ENCODE measurements around the gene PLIN3.
A peak's percentile ranks its signal among the peaks of the same experiment; 100 is the strongest.
"Not testable (repeated sequence)": the region's sequence is repeated elsewhere in the genome, so short reads cannot be mapped to it uniquely, and the experiment has no call there.

Gene PLIN3

GRCh38 chr19:4889034-4889815, 21.8 kb upstream of the PLIN3 start:
- H3K27ac ChIP-seq = no peak overlapping the region
- no peak for DNase-seq (ENCODE audit: low spot score)

GRCh38 chr19:4887803-4888202, 20.3 kb upstream of the PLIN3 start:
- not testable (repeated sequence) for H3K4me3 ChIP-seq; H3K27ac ChIP-seq; DNase-seq (ENCODE audit: low spot score)

More at GRCh38 chr19:4889034-4889815, 21.8 kb upstream of the PLIN3 start:
- TF ChIP-seq, protein P1, sequence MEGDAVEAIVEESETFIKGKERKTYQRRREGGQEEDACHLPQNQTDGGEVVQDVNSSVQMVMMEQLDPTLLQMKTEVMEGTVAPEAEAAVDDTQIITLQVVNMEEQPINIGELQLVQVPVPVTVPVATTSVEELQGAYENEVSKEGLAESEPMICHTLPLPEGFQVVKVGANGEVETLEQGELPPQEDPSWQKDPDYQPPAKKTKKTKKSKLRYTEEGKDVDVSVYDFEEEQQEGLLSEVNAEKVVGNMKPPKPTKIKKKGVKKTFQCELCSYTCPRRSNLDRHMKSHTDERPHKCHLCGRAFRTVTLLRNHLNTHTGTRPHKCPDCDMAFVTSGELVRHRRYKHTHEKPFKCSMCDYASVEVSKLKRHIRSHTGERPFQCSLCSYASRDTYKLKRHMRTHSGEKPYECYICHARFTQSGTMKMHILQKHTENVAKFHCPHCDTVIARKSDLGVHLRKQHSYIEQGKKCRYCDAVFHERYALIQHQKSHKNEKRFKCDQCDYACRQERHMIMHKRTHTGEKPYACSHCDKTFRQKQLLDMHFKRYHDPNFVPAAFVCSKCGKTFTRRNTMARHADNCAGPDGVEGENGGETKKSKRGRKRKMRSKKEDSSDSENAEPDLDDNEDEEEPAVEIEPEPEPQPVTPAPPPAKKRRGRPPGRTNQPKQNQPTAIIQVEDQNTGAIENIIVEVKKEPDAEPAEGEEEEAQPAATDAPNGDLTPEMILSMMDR (IDR thresholded peaks at IDR 0.05) = no peak
- no peak overlapping the region for H3K4me3 ChIP-seq

DNA sequence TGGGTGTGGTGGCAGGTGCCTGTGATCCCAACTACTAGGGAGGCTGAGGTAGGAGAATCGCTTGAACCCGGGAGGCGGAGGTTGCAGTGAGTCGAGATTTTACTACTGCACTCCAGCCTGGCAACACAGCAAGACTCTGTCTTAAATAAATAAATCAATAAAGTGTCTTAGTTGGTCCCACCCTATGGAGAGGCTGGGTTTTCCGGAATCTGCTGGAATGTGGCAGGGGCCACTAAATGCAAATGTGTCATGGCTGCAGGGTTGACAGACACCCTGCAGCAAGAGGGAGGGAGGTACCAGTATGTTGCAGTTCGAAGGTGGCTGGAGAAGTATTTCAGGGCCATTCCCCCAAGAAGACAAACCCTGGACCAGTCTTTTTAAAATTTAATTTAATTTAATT, 17.5 kb upstream of the PLIN3 start:
- not testable (repeated sequence) for H3K4me3 ChIP-seq, H3K27ac ChIP-seq

DNA sequence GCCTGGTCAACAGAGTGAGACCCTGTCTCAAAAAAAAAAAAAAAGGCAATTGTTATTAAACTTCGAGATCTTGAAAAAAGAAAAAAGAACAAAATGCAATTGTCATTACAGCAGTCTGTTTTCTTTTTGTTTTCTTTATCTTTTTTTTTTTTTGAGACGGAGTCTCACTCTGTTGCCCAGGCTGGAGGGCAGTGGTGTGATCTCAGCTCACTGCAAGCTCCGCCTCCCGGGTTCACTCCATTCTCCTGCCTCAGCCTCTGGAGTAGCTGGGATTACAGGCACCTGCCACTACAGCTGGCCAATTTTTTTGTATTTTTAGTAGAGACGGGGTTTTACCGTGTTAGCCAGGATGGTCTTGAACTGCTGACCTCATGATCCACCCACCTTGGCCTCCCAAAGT, 15.4 kb upstream of the PLIN3 start:
- H3K27ac ChIP-seq; H3K4me3 ChIP-seq; DNase-seq (ENCODE audit: low spot score): not testable (repeated sequence)

More for the DNA sequence above, 17.5 kb upstream of the PLIN3 start:
- not testable (repeated sequence) for DNase-seq (ENCODE audit: low spot score)

GRCh38 chr19:4879041-4879440, 11.6 kb upstream of the PLIN3 start:
- H3K4me3 ChIP-seq = no peak overlapping the region
- TF ChIP-seq, protein P1 (IDR thresholded peaks at IDR 0.05) = no peak
- H3K27ac ChIP-seq = no peak overlapping the region
- DNase-seq (ENCODE audit: low spot score) = no peak

GRCh38 chr19:4878491-4878968, 11.1 kb upstream of the PLIN3 start:
- Histone ChIP-seq H3K27ac (peak overlapping the region; percentile 28 to 66), H3K4me3 (peak overlapping the region; percentile 37)
- no peak for DNase-seq (ENCODE audit: low spot score)
- TF ChIP-seq, protein P1 (IDR thresholded peaks at IDR 0.05) = no peak

DNA sequence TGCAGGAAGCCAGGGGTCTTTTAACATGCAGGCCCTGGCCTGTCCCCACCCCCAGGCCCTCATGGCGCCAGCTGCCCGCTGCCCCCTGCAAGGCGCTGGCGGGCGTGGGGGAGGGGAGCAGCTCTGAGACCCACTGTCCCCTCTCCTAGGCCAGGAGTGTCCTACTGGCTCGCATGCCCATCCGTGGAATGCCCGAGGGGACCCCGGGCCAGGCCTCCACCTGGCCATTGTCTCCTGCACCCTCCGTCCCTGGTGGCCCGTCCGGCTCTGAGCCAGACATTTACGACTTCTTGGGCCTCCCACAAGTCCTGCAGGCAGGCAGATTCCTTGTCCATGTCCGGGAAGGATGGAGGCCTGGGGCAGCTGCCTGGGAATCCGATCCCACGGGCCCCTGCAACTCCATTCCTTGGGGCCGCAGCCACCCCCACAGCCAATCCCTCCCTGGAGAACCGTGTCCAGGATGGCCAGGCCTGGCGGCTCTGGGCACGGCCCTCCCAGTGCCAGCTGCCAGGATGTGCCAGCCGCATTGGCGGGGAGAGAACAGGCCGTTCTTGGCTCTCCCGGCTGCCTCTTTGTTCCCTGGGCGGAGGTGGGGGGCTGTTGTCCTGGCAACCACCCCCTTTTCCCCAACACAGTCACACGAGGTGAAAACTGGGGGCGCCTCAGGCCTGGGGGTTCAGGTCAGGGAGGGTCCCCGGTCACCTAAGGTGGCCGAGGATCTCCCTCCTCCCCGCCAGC, 10.5 kb upstream of the PLIN3 start:
- Histone ChIP-seq H3K4me3 (peak overlapping the region; percentile 37), H3K27ac (peak overlapping the region; percentile 34 to 66)
- TF ChIP-seq, protein P1 (IDR thresholded peaks at IDR 0.05) = no peak
- DNase-seq (ENCODE audit: low spot score) = peak; percentile 82

DNA sequence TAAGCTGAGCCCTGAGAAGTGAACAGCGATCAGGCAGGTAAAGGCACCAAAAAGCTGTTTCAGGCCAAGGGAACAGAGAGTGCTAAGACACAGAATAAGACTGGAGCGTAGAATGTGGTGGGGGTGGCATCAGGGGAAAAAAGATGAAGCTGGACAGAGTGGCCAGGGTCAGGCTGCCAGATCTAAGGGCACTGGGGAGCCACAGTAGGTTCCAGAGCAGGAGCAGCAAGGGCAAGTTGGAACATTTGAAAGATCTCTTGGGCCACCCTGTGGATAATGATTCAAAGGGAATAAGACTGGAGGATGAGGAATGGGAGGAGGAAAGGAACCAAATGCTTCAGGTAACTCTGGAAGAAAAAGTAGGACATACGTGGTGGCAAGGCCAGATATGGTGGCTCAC, 6.5 kb upstream of the PLIN3 start:
- Histone ChIP-seq H3K4me3 (no peak overlapping the region), H3K27ac (no peak overlapping the region)
- TF ChIP-seq, protein P1 (IDR thresholded peaks at IDR 0.05) = no peak
- DNase-seq (ENCODE audit: low spot score) = no peak
